ENCODE measurements around the gene RHBDL3. TPM values are rescaled to one million over a fixed set of nuclear protein-coding genes. Genes with fewer than 3 reads are reported as not detected.

The RHBDL3 gene
- total and polyA plus RNA-seq, 2 of the 8 experiments (the other 6 are each of a cell fraction or from before 2014, with no cell fraction given) = 9.6 to 12.2 TPM

DNA sequence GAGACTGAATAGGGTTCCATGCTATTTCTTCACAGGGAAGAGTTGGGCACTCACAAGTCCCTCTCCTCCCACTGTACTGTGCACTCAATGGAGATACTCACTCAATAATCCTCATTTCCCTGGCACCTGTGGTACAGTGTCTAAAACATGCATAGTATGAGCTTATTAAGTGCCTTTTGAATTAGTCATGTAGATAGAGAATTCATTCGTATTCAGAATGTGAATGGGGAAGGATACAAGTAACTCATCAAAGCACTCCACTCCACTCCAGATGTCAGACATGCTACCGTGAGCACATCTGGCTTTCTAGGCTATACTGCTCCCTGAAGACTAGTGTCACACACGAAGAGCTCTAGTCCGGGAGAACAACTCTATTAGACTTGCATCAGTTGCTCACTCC, 70.1 kb downstream of the RHBDL3 start (continued):
- TF ChIP-seq, protein P1, sequence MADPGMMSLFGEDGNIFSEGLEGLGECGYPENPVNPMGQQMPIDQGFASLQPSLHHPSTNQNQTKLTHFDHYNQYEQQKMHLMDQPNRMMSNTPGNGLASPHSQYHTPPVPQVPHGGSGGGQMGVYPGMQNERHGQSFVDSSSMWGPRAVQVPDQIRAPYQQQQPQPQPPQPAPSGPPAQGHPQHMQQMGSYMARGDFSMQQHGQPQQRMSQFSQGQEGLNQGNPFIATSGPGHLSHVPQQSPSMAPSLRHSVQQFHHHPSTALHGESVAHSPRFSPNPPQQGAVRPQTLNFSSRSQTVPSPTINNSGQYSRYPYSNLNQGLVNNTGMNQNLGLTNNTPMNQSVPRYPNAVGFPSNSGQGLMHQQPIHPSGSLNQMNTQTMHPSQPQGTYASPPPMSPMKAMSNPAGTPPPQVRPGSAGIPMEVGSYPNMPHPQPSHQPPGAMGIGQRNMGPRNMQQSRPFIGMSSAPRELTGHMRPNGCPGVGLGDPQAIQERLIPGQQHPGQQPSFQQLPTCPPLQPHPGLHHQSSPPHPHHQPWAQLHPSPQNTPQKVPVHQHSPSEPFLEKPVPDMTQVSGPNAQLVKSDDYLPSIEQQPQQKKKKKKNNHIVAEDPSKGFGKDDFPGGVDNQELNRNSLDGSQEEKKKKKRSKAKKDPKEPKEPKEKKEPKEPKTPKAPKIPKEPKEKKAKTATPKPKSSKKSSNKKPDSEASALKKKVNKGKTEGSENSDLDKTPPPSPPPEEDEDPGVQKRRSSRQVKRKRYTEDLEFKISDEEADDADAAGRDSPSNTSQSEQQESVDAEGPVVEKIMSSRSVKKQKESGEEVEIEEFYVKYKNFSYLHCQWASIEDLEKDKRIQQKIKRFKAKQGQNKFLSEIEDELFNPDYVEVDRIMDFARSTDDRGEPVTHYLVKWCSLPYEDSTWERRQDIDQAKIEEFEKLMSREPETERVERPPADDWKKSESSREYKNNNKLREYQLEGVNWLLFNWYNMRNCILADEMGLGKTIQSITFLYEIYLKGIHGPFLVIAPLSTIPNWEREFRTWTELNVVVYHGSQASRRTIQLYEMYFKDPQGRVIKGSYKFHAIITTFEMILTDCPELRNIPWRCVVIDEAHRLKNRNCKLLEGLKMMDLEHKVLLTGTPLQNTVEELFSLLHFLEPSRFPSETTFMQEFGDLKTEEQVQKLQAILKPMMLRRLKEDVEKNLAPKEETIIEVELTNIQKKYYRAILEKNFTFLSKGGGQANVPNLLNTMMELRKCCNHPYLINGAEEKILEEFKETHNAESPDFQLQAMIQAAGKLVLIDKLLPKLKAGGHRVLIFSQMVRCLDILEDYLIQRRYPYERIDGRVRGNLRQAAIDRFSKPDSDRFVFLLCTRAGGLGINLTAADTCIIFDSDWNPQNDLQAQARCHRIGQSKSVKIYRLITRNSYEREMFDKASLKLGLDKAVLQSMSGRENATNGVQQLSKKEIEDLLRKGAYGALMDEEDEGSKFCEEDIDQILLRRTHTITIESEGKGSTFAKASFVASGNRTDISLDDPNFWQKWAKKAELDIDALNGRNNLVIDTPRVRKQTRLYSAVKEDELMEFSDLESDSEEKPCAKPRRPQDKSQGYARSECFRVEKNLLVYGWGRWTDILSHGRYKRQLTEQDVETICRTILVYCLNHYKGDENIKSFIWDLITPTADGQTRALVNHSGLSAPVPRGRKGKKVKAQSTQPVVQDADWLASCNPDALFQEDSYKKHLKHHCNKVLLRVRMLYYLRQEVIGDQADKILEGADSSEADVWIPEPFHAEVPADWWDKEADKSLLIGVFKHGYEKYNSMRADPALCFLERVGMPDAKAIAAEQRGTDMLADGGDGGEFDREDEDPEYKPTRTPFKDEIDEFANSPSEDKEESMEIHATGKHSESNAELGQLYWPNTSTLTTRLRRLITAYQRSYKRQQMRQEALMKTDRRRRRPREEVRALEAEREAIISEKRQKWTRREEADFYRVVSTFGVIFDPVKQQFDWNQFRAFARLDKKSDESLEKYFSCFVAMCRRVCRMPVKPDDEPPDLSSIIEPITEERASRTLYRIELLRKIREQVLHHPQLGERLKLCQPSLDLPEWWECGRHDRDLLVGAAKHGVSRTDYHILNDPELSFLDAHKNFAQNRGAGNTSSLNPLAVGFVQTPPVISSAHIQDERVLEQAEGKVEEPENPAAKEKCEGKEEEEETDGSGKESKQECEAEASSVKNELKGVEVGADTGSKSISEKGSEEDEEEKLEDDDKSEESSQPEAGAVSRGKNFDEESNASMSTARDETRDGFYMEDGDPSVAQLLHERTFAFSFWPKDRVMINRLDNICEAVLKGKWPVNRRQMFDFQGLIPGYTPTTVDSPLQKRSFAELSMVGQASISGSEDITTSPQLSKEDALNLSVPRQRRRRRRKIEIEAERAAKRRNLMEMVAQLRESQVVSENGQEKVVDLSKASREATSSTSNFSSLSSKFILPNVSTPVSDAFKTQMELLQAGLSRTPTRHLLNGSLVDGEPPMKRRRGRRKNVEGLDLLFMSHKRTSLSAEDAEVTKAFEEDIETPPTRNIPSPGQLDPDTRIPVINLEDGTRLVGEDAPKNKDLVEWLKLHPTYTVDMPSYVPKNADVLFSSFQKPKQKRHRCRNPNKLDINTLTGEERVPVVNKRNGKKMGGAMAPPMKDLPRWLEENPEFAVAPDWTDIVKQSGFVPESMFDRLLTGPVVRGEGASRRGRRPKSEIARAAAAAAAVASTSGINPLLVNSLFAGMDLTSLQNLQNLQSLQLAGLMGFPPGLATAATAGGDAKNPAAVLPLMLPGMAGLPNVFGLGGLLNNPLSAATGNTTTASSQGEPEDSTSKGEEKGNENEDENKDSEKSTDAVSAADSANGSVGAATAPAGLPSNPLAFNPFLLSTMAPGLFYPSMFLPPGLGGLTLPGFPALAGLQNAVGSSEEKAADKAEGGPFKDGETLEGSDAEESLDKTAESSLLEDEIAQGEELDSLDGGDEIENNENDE (IDR thresholded peaks at IDR 0.05; ENCODE audit: insufficient replicate concordance, low read length) = no peak
- TF ChIP-seq, protein P2, sequence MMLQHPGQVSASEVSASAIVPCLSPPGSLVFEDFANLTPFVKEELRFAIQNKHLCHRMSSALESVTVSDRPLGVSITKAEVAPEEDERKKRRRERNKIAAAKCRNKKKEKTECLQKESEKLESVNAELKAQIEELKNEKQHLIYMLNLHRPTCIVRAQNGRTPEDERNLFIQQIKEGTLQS (IDR thresholded peaks at IDR 0.05; ENCODE audit: insufficient read depth, low read depth, low read length) = no peak
- TF ChIP-seq CBX5 (IDR thresholded peaks at IDR 0.05; ENCODE audit: low read depth, low read length) = no peak
- TF ChIP-seq TCF12 (IDR thresholded peaks at IDR 0.05; ENCODE audit: low read depth, low read length) = no peak
- no peak for TF ChIP-seq SAP30 (IDR thresholded peaks at IDR 0.05; ENCODE audit: insufficient read depth, insufficient replicate concordance, low read length)
- TF ChIP-seq NANOG (IDR thresholded peaks at IDR 0.05; ENCODE audit: insufficient read depth, low read depth, low read length, poor library complexity, severe bottlenecking) = no peak
- TF ChIP-seq CTBP2 (IDR thresholded peaks at IDR 0.05; ENCODE audit: borderline replicate concordance, insufficient read depth, insufficient read length, low read length) = no peak
- no peak for TF ChIP-seq POLR2A (IDR thresholded peaks at IDR 0.05; ENCODE audit: control extremely low read depth in 1 of 2, low read depth in 2 of 2, low read length in 2 of 2)
